T47D (cell line): ENCODE measurements around the gene SUSD5.
"Not testable (repeated sequence)": the region's sequence is repeated elsewhere in the genome, so short reads cannot be mapped to it uniquely, and the experiment has no call there.

ENCODE experiments used
- DNase-seq, 2 experiments: peaks; one replicate each; pipeline versions ENCODE4 v3.0.0 to v3.0.0-alpha.2; 2011 to 2012; ENCODE audit warnings: low read depth in 1 of 2, low spot score in 1 of 2
- JUND ChIP-seq: IDR thresholded peaks from 2 replicates; pipeline ENCODE4 v1.6.1; 2012; ENCODE audit warnings: low read depth
- in situ Hi-C: cut with HindIII; loops from 2 replicates; pipeline ENCODE4 v1.10.0; 2016; ENCODE audit warnings: low sequenced_read_pairs, low pct_unique_long_range_greater_than_20kb

Gene SUSD5

DNA sequence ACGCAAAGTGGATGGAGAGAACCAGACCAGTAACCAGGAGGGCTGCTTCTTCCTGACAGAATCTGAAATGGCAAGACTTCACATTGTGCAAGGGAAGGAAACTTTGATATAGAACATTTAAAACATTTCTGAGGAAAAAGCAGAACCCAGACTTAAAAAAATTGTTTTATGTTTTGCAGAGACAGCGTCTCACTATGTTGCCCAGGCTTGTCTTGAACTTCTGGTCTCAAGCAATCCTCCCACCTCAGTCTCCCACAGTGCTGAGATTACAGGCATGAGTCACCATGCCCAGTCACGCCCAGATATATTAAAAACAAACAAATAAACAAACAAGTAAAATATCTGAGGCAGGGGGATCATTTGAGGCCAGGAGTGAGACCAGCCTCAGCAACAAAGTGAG lies 58.6 kb downstream of the SUSD5 start:
- in situ Hi-C loops, result no loop called here
- TF ChIP-seq JUND, result no peak
- DNase-seq, result no peak

DNA sequence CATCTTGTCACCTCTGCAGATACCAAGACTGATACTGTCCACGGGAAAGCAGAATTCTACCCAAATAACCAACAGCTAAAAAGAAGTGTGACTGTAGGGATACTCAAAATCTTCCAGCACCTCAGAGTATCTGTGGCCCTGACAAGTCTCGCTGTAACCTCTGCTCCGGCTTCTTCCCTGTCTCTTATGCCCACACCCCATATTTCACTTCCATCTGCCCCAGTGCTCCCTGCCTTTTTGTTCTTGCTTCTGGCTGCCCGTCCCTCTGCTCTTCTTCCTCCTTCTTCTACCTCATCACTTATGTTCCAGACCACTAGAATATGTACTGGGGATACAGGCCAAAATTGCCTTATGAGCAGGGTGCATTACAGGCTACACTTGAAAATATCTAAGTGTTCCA lies 59.4 kb downstream of the SUSD5 start:
- in situ Hi-C loops, result no loop called here

DNA sequence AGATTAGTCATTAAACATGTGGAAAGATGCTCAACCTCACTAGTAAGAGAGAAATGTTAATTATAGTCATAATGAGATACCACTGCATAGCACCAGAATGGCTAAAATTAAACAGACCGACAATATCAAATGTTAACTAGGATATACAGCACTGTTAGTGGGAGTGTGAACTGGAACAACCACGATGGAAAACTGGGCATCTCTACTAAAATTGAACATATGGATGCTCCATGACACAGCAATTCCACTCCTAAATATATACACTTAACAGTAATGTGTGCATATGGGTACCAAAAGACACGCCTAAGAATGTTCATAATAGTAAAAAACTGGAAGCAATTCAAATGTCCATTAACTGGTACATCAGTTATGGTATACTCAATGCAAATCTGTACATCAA lies 63.3 kb downstream of the SUSD5 start:
- DNase-seq, result no peak
- in situ Hi-C loops, result no loop called here
- no peak for TF ChIP-seq JUND

More for the DNA sequence above, 59.4 kb downstream of the SUSD5 start:
- DNase-seq, result no peak
- TF ChIP-seq JUND, result no peak

DNA sequence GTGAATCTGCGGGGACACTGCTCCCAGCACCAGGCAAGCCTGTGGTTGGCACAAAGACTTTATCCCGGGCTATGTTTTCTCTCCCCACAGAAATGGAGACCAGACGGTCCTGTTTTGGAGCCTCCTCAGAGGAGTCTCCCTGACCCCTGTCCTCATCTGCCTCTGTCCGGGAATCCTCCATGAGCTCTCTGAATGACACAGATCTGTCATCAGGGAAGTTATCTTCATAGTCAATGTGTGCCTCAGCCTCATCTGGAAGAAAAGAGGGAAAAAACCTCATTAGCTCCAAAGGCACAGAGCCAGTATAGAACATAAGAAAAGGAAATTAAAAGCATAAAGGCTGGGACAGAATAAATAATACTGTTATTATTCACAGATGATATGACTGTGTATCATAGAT lies 64.8 kb downstream of the SUSD5 start:
- in situ Hi-C loops, result no loop called here
- TF ChIP-seq JUND, result no peak
- DNase-seq, result no peak

DNA sequence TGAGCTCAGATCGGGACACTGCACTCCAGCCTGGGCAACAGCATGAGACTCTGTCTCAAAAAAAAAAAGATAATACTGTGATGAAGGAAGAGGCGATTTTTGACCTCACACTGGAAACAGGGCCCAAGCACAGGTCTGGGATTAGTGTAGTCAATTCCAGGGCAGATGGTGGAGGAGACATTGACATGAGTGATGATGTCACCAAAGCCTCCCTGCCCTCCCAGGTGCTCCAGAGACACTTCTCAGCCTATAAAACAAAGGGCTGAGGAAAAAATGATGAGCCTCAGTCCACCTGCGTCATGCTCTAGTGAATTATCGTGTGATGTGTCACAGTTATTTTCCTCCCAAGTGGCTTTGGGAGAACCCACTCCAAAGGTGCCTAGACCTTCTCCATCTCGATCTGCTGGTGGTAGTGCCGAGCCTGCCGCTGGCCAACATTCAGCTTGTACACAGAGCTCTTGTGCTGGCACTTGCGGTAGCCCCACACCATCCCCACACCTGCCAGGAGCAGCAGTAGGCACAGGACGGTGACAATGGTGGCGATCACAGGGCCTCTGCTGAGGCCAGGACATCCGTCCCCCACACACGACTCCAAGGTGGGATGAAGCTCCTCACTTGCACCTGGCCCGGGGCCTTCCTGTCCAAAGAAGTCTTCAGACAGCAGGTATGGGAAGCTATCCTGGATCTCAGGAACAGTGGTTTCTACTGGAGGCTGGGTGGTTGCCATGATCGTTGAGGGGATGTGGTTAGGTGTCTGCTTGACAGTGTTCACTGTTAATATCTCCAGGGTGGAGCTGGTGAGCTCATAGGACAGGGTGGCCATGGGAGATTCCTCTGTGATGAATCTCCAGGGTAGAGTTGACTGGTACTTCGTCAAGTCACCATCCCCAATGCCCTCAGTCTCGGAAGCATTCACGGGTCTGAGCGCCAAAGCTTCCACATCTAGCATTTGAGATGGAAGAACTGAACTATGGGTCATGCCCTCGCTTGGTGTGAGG lies 65.9 kb downstream of the SUSD5 start:
- DNase-seq, result no peak
- no peak for TF ChIP-seq JUND
- in situ Hi-C loops, result no loop called here

DNA sequence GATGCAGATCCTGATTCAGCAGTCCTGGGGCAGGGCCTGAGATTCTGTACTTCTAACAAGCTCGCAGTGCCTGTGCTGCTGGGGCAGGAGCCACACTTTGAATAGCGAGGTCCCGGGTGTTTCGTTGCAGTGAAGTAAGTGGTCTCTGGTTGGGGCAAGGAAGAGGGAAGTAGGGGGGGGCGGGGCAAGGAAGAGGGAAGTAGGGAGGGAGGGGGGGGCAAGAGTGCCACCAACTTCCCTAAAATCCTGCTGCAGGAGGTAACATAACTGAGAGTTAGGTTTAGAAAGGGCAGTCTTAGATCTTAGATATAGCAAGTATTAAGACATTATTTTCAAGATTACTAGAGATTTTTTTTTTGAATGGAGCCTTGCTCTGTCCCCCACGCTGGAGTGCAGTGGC lies 69.3 kb downstream of the SUSD5 start:
- TF ChIP-seq JUND, result no peak
- in situ Hi-C loops, result no loop called here
- DNase-seq, result no peak

GRCh38 chr3:33146791-33147445 lies 71.7 kb downstream of the SUSD5 start:
- in situ Hi-C loops, result no loop called here
- no peak for TF ChIP-seq JUND
- no peak for DNase-seq

- no peak for DNase-seq
- in situ Hi-C loops, result no loop called here
- no peak for TF ChIP-seq JUND
These were observed 72.6 kb downstream of the SUSD5 start for GRCh38 chr3:33145901-33146580.

DNA sequence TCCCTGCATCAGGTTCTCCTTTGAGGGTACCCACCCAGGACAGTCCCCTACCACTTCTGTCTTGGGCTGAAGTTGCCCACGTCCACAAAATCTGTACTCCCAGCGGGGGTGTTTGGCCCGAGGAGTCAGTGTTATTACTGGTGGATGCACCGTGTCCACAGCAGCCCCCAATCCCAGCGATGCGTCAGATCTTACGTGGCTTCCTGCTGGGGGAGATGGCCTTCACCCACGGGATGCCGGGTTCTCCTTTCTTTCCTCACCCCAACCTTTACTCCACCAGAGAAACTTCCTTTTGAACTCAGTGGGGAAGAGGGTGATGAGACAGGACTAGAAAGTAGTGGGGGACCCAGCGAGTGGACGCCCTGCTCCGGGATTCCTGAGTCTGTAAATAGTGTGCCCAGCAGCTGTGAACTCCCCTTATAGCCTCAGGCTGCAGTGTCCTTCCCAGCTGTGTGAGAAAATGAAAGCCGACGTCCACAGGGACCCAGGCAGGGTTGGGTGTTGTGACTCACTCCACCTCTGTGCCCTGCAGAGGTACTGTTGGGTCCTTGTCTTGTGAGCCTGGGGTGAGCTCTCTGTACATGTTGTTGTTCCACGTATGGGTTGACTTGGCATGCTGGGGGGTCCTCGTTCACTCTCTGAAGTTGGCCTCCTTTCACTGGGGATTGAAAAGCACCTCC lies 73.2 kb downstream of the SUSD5 start:
- DNase-seq, result no peak
- in situ Hi-C loops, result no loop called here
- TF ChIP-seq JUND, result no peak

- no peak for TF ChIP-seq JUND
- DNase-seq, result no peak
- in situ Hi-C loops, result no loop called here
These were observed 74.2 kb downstream of the SUSD5 start for GRCh38 chr3:33144433-33144832.

GRCh38 chr3:33141006-33141405 lies 77.6 kb downstream of the SUSD5 start:
- no peak for TF ChIP-seq JUND
- in situ Hi-C loops, result no loop called here
- DNase-seq, result no peak

GRCh38 chr3:33139996-33140395 lies 78.6 kb downstream of the SUSD5 start:
- no peak for TF ChIP-seq JUND
- in situ Hi-C loops, result no loop called here
- no peak for DNase-seq

- in situ Hi-C loops, DNase-seq: not testable (repeated sequence)
These were observed 79.5 kb downstream of the SUSD5 start for GRCh38 chr3:33139006-33139623.
